ENCODE measurements around the gene HAP1. TPM values are rescaled to one million over a fixed set of nuclear protein-coding genes. Genes with fewer than 3 reads are reported as not detected.

Gene HAP1
- total RNA-seq, 1 donor from 2014 or later: 0.45 TPM

DNA sequence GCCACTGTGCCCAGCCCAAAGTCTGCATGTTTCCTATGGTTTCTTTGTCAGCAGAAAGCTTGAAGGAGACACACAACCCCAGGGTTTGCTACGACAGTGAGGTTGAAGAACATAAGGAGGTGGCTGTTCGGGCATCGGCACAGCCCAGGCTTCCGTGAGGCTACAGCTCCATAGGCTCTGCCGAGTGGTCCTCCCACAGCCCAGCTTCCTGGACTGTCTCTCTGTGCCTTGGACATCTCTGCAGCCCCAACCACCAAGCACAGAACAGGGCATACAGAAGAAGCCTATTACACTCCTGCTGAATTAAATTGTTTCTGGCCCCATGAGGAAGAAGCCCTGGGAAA is 3.2 kb upstream of the HAP1 start:
- no peak for TF ChIP-seq EZH2phosphoT487 (IDR thresholded peaks at IDR 0.05)
- no peak for TF ChIP-seq EZH2 (IDR thresholded peaks at IDR 0.05)
- TF ChIP-seq, protein P1, sequence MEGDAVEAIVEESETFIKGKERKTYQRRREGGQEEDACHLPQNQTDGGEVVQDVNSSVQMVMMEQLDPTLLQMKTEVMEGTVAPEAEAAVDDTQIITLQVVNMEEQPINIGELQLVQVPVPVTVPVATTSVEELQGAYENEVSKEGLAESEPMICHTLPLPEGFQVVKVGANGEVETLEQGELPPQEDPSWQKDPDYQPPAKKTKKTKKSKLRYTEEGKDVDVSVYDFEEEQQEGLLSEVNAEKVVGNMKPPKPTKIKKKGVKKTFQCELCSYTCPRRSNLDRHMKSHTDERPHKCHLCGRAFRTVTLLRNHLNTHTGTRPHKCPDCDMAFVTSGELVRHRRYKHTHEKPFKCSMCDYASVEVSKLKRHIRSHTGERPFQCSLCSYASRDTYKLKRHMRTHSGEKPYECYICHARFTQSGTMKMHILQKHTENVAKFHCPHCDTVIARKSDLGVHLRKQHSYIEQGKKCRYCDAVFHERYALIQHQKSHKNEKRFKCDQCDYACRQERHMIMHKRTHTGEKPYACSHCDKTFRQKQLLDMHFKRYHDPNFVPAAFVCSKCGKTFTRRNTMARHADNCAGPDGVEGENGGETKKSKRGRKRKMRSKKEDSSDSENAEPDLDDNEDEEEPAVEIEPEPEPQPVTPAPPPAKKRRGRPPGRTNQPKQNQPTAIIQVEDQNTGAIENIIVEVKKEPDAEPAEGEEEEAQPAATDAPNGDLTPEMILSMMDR (IDR thresholded peaks at IDR 0.05): no peak
- no peak overlapping the region for H3K4me2 ChIP-seq
- no peak overlapping the region for H3K9ac ChIP-seq
- peaks cover 4% of the 10 kb centered on the region for H3K4me1 ChIP-seq
- H3K36me3 ChIP-seq: no peaks in the 10 kb centered on the region
- Mint-ChIP-seq H3K27me3 (ENCODE audit: insufficient read depth, low read depth) (peaks cover 38% of the 10 kb centered on the region), H3K36me3 (no peaks in the 10 kb centered on the region), H3K4me1 (peaks cover 14% of the 10 kb centered on the region), H3K27ac (peak overlapping the region; percentile 42), H3K9me3 (peaks cover 2% of the 10 kb centered on the region), H3K4me3 (no peak overlapping the region)
- no peak overlapping the region for H3K4me3 ChIP-seq
- H2AFZ ChIP-seq (replicated peaks): no peak overlapping the region
- H3F3A ChIP-seq (ENCODE audit: low read depth): peaks cover 8% of the 10 kb centered on the region
- no peak overlapping the region for H3K27ac ChIP-seq
- H3K79me2 ChIP-seq (ENCODE audit: low read depth): no peaks in the 10 kb centered on the region
- peaks cover 3% of the 10 kb centered on the region for H4K20me1 ChIP-seq (ENCODE audit: low read depth)
- no peaks in the 10 kb centered on the region for H3K9me3 ChIP-seq (ENCODE audit: low read depth)
- DNase-seq (ENCODE audit: low spot score): no peak
- peaks cover 53% of the 10 kb centered on the region for H3K27me3 ChIP-seq

DNA sequence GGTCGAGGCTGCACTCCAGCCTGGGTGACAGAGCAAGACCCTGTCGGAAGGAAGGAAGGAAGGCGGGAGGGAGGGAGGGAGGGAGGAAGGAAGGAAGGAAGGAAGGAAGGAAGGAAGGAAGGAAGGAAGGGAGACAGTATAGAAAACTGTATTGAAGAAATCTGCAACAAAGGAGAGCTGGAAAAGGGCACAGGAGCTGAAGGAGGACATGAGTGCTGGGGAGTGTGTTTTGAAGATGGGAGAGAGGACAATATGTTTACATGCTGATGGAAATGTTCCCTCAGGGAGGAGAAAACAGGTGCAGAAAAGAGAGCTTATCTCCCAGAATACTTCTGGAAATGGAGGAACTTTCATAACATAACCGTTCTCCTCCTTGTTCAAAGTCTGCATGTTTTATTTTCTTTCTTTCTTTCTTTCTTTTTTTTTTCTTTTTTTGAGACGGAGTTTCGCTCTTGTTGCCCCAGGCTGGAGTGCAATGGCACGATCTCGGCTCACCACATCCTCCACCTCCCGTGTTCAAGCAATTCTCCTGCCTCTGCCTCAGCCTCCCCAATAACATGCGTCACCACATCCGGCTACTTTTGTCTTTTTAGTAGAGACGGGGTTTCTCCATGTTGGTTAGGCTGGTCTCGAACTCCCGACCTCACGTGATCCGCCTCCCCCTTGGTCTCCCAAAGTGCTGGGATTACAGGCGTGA is 2.7 kb upstream of the HAP1 start:
- H3K27ac ChIP-seq: no peak overlapping the region
- peaks cover 3% of the 10 kb centered on the region for H4K20me1 ChIP-seq (ENCODE audit: low read depth)
- TF ChIP-seq, protein P1 (IDR thresholded peaks at IDR 0.05): no peak
- TF ChIP-seq EZH2 (IDR thresholded peaks at IDR 0.05): no peak
- TF ChIP-seq EZH2phosphoT487 (IDR thresholded peaks at IDR 0.05): no peak
- H2AFZ ChIP-seq (replicated peaks): no peak overlapping the region
- Mint-ChIP-seq H3K4me1 (peaks cover 17% of the 10 kb centered on the region), H3K4me3 (no peak overlapping the region), H3K9me3 (peaks cover 2% of the 10 kb centered on the region), H3K27ac (no peak overlapping the region), H3K36me3 (no peaks in the 10 kb centered on the region), H3K27me3 (ENCODE audit: insufficient read depth, low read depth) (peaks cover 43% of the 10 kb centered on the region)
- no peak overlapping the region for H3K9ac ChIP-seq
- H3K36me3 ChIP-seq: no peaks in the 10 kb centered on the region
- H3K4me1 ChIP-seq: peaks cover 4% of the 10 kb centered on the region
- H3K9me3 ChIP-seq (ENCODE audit: low read depth): no peaks in the 10 kb centered on the region
- DNase-seq (ENCODE audit: low spot score): no peak
- H3K79me2 ChIP-seq (ENCODE audit: low read depth): no peaks in the 10 kb centered on the region
- H3K4me2 ChIP-seq: no peak overlapping the region
- no peak overlapping the region for H3K4me3 ChIP-seq
- H3F3A ChIP-seq (ENCODE audit: low read depth): peaks cover 8% of the 10 kb centered on the region
- peaks cover 58% of the 10 kb centered on the region for H3K27me3 ChIP-seq

DNA sequence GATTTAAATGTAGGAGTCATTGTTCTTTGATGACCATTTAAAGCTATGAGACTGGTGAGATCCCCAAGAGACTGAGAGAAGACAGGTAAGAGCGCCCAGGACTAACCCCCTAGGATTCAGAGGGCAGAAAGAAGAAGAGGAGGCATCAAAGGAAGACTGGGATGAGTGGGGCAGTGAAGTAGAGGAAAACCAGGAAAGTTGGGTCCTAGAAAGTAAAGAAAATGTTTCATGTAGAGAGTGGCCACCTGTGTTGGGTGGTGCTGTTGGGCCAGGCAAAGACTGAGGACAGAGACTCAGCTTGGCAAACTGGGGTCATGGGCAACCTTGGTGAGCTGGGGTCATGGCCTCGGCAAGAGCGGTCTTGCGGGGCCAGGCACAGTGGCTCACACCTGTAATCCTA is 1.3 kb upstream of the HAP1 start:
- Histone ChIP-seq H3K9me3 (ENCODE audit: low read depth) (no peaks in the 10 kb centered on the region), H3K4me2 (no peak overlapping the region), H3K27ac (no peak overlapping the region), H3K79me2 (ENCODE audit: low read depth) (no peaks in the 10 kb centered on the region), H3K4me1 (peaks cover 4% of the 10 kb centered on the region), H3K4me3 (no peak overlapping the region), H3F3A (ENCODE audit: low read depth) (peaks cover 8% of the 10 kb centered on the region), H4K20me1 (ENCODE audit: low read depth) (peaks cover 3% of the 10 kb centered on the region), H3K9ac (no peak overlapping the region), H3K36me3 (no peaks in the 10 kb centered on the region), H2AFZ (replicated peaks) (no peak overlapping the region), H3K27me3 (peaks cover 72% of the 10 kb centered on the region)
- DNase-seq (ENCODE audit: low spot score): no peak
- TF ChIP-seq EZH2phosphoT487 (IDR thresholded peaks at IDR 0.05): no peak
- TF ChIP-seq EZH2 (IDR thresholded peaks at IDR 0.05): no peak
- TF ChIP-seq, protein P1 (IDR thresholded peaks at IDR 0.05): no peak
- Mint-ChIP-seq H3K27me3 (ENCODE audit: insufficient read depth, low read depth) (peaks cover 49% of the 10 kb centered on the region), H3K36me3 (no peaks in the 10 kb centered on the region), H3K4me3 (peak overlapping the region; percentile 3), H3K4me1 (peaks cover 22% of the 10 kb centered on the region), H3K27ac (no peak overlapping the region), H3K9me3 (peaks cover 2% of the 10 kb centered on the region)
